Fibroblast of pulmonary artery (primary cell): ENCODE results near the gene HHAT.

Experiments
- DNase-seq: peaks from one replicate; pipeline ENCODE4 v3.0.0-alpha.2; 2010; ENCODE audit warnings: low read depth
- H3K4me3 ChIP-seq: replicated peaks from 2 replicates; pipeline ENCODE4 v1.5.1; 2011; ENCODE audit warnings: low read depth, mild to moderate bottlenecking, control low read depth, low read length, moderate library complexity
- TF ChIP-seq, protein P1 (sequence below): IDR thresholded peaks from 2 replicates; pipeline ENCODE4 v1.5.1; 2011; ENCODE audit warnings: mild to moderate bottlenecking, control low read depth, low read length, inconsistent platforms; ENCODE audit errors: missing control alignments

Gene HHAT

GRCh38 chr1:210588946-210589345, 260.2 kb downstream of the HHAT start:
- TF ChIP-seq, protein P1, sequence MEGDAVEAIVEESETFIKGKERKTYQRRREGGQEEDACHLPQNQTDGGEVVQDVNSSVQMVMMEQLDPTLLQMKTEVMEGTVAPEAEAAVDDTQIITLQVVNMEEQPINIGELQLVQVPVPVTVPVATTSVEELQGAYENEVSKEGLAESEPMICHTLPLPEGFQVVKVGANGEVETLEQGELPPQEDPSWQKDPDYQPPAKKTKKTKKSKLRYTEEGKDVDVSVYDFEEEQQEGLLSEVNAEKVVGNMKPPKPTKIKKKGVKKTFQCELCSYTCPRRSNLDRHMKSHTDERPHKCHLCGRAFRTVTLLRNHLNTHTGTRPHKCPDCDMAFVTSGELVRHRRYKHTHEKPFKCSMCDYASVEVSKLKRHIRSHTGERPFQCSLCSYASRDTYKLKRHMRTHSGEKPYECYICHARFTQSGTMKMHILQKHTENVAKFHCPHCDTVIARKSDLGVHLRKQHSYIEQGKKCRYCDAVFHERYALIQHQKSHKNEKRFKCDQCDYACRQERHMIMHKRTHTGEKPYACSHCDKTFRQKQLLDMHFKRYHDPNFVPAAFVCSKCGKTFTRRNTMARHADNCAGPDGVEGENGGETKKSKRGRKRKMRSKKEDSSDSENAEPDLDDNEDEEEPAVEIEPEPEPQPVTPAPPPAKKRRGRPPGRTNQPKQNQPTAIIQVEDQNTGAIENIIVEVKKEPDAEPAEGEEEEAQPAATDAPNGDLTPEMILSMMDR = no peak
- no peak for DNase-seq
- H3K4me3 ChIP-seq = no peak overlapping the region

DNA sequence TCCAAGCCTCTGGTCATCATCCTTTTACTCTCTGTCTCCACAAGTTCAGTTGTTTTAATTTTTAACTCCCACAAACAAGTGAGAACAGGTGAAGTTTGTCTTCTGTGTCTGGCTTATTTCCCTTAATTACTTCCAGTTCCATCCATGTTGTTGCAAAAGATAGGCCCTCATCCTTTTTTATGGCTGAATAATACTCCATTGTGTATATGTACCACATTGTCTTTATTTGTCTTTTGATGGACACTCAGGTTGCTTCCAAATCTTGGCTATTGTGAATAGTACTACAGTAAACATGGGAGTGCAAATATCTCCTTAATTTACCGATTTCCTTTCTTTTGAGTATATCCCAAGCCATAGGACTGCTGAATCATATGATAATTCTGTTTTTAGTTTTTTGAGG, 262.5 kb downstream of the HHAT start:
- no peak overlapping the region for H3K4me3 ChIP-seq
- DNase-seq = no peak
- TF ChIP-seq, protein P1 = no peak

- TF ChIP-seq, protein P1 = no peak
- H3K4me3 ChIP-seq = no peak overlapping the region
- no peak for DNase-seq
Measured at GRCh38 chr1:210594605-210595004, 265.9 kb downstream of the HHAT start.

- DNase-seq = no peak
Measured at GRCh38 chr1:210596641-210597040, 267.9 kb downstream of the HHAT start.

DNA sequence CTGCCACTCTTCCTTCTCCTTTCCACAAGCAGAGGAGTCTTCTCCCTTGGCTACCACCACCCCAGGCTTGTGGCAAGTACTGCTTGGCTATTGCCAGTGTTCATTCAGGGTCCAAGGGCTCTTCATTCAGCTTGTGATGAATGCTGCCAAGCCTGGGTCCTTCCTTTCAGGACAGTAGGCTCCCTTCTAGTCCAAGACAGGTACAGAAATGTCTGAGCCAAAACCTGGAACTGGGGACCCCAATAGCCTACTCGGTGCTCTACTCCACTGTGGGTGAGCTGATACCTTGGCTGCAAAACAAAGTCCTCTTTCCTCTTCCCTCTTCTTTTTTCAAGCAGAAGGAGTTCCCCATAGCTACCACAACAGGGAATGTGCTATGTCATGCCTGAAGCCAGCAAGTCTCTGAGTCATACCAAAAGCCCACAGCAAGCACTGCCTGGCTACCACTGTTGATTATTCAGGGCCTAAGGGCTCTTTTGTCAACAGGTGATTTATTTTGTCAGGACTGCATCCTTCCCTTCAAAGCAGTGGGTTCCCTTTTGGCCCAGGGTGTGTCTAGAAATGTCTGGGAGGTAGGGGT, 268.9 kb downstream of the HHAT start:
- DNase-seq = peak; percentile 59
- H3K4me3 ChIP-seq = no peak overlapping the region
- TF ChIP-seq, protein P1 = no peak

More at GRCh38 chr1:210596641-210597040, 267.9 kb downstream of the HHAT start:
- H3K4me3 ChIP-seq = no peak overlapping the region
- TF ChIP-seq, protein P1 = no peak

- TF ChIP-seq, protein P1 = no peak
Measured at GRCh38 chr1:210598135-210598652, 269.5 kb downstream of the HHAT start.

More at GRCh38 chr1:210598135-210598652, 269.5 kb downstream of the HHAT start:
- H3K4me3 ChIP-seq = no peak overlapping the region
- DNase-seq = peak; percentile 71
